Measurements from ENCODE around the gene DLD. TPM values are rescaled to one million over a fixed set of nuclear protein-coding genes. Genes with fewer than 3 reads are reported as not detected.

Gene DLD
- total and polyA plus RNA-seq, 2 of the 8 experiments (the other 6 are each of a cell fraction or from before 2014, with no cell fraction given) = 63.7 to 88.5 TPM

DNA sequence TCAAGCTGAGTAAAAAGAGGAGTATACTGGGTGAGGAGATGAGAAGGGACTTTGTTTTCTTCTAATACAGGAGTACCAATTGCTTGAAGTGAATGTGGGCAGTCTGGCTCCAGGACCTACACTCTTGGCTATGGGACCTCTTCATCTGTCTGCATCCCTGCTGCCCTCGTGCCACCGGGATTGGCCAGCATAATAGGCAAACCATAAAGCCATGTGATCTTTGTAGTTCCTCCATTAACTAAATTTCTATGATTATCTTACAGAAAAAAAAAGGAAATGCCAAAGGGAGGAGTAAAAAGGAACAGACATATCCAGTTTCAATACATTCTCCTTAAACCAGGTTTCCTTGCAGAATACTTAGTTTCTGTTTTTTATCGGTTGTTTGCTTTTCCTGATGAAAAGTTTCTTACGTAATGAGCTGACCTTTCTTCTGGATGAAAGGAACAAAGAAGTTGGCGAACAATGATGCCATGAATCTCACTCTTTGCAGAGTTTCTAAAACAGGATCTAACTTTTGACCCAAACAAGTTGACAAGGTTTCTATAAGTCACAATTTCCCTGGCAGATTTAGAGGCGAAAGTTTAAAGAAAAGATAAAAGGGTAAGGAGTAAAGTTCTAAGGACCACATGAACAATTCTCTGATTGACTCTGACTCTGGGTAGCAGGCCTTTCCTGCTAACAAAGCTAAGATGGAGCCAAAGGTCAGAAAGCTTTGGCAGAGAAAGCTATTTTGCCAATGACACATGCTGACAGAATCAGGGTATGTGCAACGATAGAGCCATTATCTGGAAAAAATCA is 57.9 kb downstream of the DLD start:
- Histone ChIP-seq H3K27me3 (replicated peaks in 1 of 4; ENCODE audit: control insufficient read depth in 3 of 4, extremely low read depth in 1 of 4, insufficient read depth in 3 of 4, low read length in 3 of 4) (no peaks in the 10 kb centered on the region), H4K8ac (ENCODE audit: extremely low read depth, insufficient read depth, low read length) (no peak overlapping the region), H3K79me2 (ENCODE audit: control insufficient read depth in 1 of 2, insufficient read depth in 2 of 2, low read length in 2 of 2) (no peaks in the 10 kb centered on the region), H4K20me1 (replicated peaks in 1 of 2; ENCODE audit: control insufficient read depth in 1 of 2, insufficient read depth in 2 of 2, low read length in 2 of 2) (no peaks in the 10 kb centered on the region), H3K4me3 (ENCODE audit: extremely low read depth in 1 of 4, insufficient read depth in 2 of 4, low read depth in 3 of 4, low read length in 4 of 4) (no peak overlapping the region), H2BK20ac (ENCODE audit: low read length) (no peak overlapping the region), H4K5ac (ENCODE audit: insufficient read length, low read depth, low read length) (no peak overlapping the region), H4K91ac (replicated peaks; ENCODE audit: insufficient read length, low read length) (no peak overlapping the region), H2BK12ac (ENCODE audit: low read depth, low read length) (no peak overlapping the region), H3K9me3 (ENCODE audit: insufficient read depth in 2 of 2, low read depth in 1 of 2, low read length in 1 of 2) (no peaks in the 10 kb centered on the region), H3K79me1 (ENCODE audit: low read depth, low read length) (no peaks in the 10 kb centered on the region), H3K18ac (ENCODE audit: extremely low read depth, low read length) (no peak overlapping the region), H2BK5ac (ENCODE audit: low read depth, low read length) (no peak overlapping the region), H2AFZ (ENCODE audit: low read length) (no peak overlapping the region), H2BK120ac (replicated peaks; ENCODE audit: low read depth, low read length) (no peak overlapping the region), H2AK5ac (ENCODE audit: low read depth, low read length) (no peak overlapping the region), H3K14ac (ENCODE audit: insufficient read length) (no peak overlapping the region), H3K56ac (replicated peaks; ENCODE audit: insufficient read length, low read depth, low read length) (no peak overlapping the region), H3K4me2 (ENCODE audit: insufficient read depth in 1 of 2, low read depth in 2 of 2, low read length in 2 of 2) (no peak overlapping the region), H2BK15ac (ENCODE audit: low read length) (no peak overlapping the region), H3K36me3 (ENCODE audit: control insufficient read depth in 2 of 4, insufficient read depth in 4 of 4, low read length in 3 of 4) (peaks cover 0 to 35% (median 8%) of the 10 kb centered on the region in 4 experiments; a peak in 4 of 8 replicates), H3K23ac (ENCODE audit: insufficient read length) (no peak overlapping the region), H3K27ac (ENCODE audit: low read depth, low read length) (no peak overlapping the region), H3K9ac (replicated peaks in 1 of 4; ENCODE audit: extremely low read depth in 1 of 4, low read depth in 3 of 4, low read length in 3 of 4) (no peak overlapping the region), H3K23me2 (ENCODE audit: low read depth, low read length) (no peaks in the 10 kb centered on the region), H3K4me1 (replicated peaks in 1 of 4; ENCODE audit: control insufficient read depth in 3 of 4, insufficient read depth in 4 of 4, low read length in 3 of 4) (peaks cover 3 to 16% (median 9%) of the 10 kb centered on the region in 4 experiments; a peak in 6 of 7 replicates), H3K4ac (replicated peaks; ENCODE audit: insufficient read length, low read depth, low read length) (no peak overlapping the region)
- CTCF ChIA-PET (ENCODE audit: partially characterized antibody) = no interaction called here
- DNase-seq (ENCODE audit: low read depth in 1 of 2, low spot score in 2 of 2) = no peak
- FAIRE-seq = no peak
- TF ChIP-seq SIN3A (conservative IDR thresholded peaks at IDR 0.05 in 1 of 2, IDR thresholded peaks at IDR 0.05 in 1 of 2; ENCODE audit: low read depth in 1 of 2, low read length in 2 of 2) (no peak), ATF2 (IDR thresholded peaks at IDR 0.05; ENCODE audit: low read length) (no peak), RBBP5 (IDR thresholded peaks at IDR 0.05; ENCODE audit: borderline replicate concordance, low read depth, low read length) (no peak), CHD2 (IDR thresholded peaks at IDR 0.05; ENCODE audit: low read length) (no peak), RXRA (IDR thresholded peaks at IDR 0.05; ENCODE audit: insufficient read depth, low read depth, low read length) (no peak), EGR1 (IDR thresholded peaks at IDR 0.05; ENCODE audit: borderline replicate concordance, low read depth, low read length) (no peak)
- POLR2A ChIA-PET (ENCODE audit: partially characterized antibody) = interaction anchor here (1.9 kb wide), 1 partner anchor 19 kb away, joined by 6 read pairs; no protein-coding TSS in a partner anchor
- 94% methylated on average over 7 of the region's 7 CpGs; no CpG with 5 or more reads in 1 of the 2 experiments for WGBS, 2 experiments (ENCODE audit: extremely low coverage in 1 of 2, insufficient coverage in 1 of 2, insufficient read length in 1 of 2, insufficient replicate concordance in 2 of 2, low coverage in 1 of 2, low lambda C conversion rate in 2 of 2, missing lambda C conversion rate in 1 of 2)

Measured in H1 (cell line).